ENCODE results near the gene FH.

The FH gene

GRCh38 chr1:241521718-241522117 is 2.2 kb upstream of the FH start:
- DNase-seq (ENCODE audit: low read depth in 2 of 2): no peak

DNA sequence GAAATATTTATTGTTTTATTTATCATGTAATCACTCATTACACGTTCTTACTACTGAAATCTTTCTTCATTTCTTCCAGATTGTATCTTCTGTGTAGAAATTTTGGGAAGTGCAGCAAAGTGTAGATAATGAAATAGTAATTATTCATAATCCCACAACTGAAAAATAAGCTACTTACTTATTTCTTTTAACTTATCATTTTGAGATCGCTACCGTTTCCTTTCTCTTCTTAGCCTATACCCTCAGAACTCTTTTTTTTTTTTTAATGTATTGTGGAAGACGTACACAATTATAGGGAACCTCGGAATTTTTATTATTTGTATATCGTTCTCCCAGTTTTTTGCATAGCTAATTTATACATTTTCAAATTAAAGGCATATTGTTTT is 518 bp upstream of the FH start:
- no peak for DNase-seq (ENCODE audit: low read depth in 2 of 2)

DNA sequence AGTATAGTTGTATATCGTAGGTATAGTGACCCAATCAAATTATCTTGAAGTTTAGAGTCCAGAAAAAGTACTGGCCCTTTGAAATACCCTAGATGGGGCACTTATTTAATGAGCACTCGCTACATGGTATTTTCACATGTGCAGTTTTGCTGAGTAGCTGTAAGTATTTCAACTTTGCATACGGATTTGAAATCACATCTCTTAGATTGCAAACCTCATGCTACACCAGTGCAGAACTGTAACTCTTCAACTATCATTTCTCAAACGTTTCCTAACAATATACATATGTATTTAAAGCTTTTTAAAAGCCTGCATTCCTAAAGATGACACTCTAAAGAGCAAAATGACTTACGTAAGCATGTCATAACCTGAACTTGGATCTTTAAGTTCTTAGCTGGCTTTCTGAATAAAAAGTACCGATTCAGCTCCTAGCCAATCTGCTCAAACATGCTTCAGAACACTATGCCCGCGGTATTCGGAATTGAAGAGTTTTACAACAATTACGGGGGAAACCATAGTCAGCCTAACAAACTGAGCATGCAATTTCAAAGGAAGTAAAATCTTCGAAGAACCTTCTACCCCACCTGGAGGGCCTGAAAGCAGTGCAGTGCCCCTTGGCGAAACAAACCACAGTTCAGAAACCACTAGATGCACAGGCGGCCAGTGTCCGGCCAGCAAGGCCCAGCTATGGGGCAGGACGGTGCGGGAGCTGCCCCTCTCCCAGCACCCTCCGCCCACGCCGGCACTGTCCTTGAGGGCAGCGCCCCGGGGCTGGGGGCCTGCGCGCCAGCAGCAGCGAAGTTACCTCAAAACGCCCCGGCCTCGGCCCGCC is 863 bp downstream of the FH start:
- DNase-seq (ENCODE audit: low read depth in 2 of 2): peak in 1 of 2 donors; percentile 13

- DNase-seq (ENCODE audit: low read depth in 2 of 2): no peak
Measured at GRCh38 chr1:241513378-241513777, 6.2 kb downstream of the FH start.

GRCh38 chr1:241507189-241507863 is 12.2 kb downstream of the FH start:
- DNase-seq (ENCODE audit: low read depth in 2 of 2): no peak

- peak in 1 of 2 donors; percentile 2 for DNase-seq (ENCODE audit: low read depth in 2 of 2)
Measured at GRCh38 chr1:241503444-241503843, 16.1 kb downstream of the FH start.

DNA sequence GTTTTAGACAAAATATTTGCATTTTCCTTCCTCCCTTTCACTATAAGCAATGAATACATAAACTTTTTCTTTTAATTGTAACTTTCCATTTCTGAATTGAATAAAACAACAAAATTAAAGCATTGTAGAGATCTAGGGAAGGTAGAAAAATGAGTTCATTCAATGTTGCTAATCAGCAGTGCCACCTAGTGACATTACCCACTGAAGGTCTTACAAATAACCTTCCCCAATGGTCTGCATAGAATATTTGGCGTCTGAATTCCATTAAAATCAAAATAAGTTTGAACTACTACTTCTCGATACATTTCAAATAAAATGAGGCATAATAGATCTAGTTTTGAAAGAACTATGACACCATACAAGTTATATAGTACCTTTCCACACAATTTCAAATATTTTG is 19.6 kb downstream of the FH start:
- DNase-seq (ENCODE audit: low read depth in 2 of 2): no peak

GRCh38 chr1:241495741-241496140 is 23.8 kb downstream of the FH start:
- no peak for DNase-seq (ENCODE audit: low read depth in 2 of 2)

DNA sequence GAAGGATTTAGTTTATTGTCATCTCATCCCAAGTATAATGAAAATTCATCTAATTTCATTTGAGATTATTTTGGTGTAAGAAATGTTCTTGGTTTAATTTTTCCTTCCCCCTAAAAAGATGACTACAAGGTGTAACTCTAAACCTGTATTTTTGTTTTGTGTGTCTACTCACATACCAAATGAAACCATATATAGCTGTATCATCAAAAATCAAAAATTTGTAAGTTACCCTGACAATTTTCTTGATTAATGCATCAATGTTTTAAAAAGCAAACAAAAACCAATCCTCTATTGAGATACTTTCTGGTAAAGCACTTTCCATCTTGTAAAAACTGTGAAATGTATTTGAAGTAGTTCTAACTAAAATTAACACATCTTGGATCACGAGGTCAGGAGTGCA is 30.8 kb downstream of the FH start:
- no peak for DNase-seq (ENCODE audit: low read depth in 2 of 2)

- DNase-seq (ENCODE audit: low read depth in 2 of 2): no peak
Measured at GRCh38 chr1:241485554-241485992, 34.0 kb downstream of the FH start.

DNA sequence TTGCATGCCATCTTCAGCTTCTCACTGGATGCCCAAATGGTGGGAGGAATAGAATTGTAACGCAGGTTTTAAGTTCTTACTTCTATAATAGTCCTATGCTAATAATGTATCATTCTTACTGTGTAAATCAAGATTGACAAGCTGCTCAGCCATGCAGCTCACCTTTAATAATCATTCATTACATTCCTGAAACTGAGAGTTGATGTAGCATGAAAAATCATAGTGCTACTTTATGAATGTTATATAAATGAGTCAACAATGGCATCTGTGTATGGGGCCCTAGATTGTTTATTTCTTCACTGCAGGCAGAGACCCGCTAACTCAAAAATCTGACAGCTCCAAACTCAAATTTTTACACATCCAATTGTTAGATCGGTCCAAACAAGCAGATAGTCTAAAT is 34.4 kb downstream of the FH start:
- no peak for DNase-seq (ENCODE audit: low read depth in 2 of 2)

DNA sequence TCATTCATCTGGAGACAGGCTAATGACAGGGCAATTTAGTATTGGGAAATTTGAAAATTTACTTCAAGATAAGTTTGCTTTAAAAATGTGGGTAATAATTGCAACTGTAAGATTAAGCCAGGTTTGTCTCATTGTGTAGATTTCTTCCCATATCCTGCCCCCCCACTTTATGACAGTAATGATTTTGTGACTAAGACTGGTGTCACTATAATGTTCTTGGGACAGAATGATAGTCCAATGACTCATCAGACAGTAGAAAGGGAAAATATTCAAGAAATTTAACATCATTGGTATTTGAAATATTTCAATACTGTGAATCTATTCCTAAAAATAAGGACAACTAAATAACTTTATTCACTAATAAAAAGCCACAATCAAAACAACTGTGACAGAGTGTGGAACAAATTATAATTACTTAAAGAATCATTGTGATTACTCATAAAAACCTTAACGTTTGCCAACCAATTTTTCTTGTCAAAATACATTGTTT is 36.7 kb downstream of the FH start:
- no peak for DNase-seq (ENCODE audit: low read depth in 2 of 2)

- no peak for DNase-seq (ENCODE audit: low read depth in 2 of 2)
Measured at GRCh38 chr1:241479294-241479693, 40.3 kb downstream of the FH start.

DNA sequence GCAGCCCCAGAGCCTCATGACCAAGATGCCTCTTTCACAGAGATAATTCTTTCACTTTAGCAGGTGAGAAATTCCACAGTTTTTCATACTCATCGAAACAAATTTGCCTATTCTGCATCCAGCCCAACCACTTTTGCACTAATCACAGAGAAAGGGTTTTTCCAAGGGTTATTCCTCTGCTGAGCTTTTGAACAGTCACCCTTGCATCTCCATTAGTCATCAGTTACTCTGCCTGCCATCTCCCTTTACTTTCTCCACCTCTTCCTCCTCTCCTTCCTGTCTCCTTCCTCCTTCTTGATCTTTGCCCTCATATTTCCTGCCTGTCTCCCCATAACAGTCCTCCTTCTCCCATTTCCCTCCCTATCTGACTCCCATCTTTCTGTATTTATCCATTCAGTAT is 43.9 kb downstream of the FH start:
- no peak for DNase-seq (ENCODE audit: low read depth in 2 of 2)

- DNase-seq (ENCODE audit: low read depth in 2 of 2): no peak
Measured at GRCh38 chr1:241473026-241473425, 46.5 kb downstream of the FH start.

GRCh38 chr1:241470908-241471590 is 48.5 kb downstream of the FH start:
- no peak for DNase-seq (ENCODE audit: low read depth in 2 of 2)

DNA sequence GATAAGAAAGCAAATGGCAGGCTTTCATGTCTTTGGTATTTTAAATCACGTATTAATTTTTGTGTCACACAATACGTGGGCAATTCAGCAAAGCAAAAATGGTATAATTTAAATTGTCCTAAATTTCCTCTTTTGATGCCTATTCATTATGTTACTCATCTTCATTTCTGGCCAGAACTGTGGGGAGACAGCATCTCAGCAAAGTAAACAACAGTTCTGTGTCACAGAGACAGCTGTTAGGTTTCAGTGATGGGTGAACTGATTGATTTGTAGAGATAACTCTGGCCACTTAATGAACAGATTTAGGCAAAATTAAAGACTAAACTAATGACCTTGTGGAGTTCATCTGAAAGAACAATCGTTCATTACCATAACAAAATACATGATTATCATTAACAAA is 49.2 kb downstream of the FH start:
- DNase-seq (ENCODE audit: low read depth in 2 of 2): no peak

- no peak for DNase-seq (ENCODE audit: low read depth in 2 of 2)
Measured at GRCh38 chr1:241465673-241466072, 53.9 kb downstream of the FH start.

- DNase-seq (ENCODE audit: low read depth in 2 of 2): no peak
Measured at GRCh38 chr1:241464985-241465384, 54.6 kb downstream of the FH start.

DNA sequence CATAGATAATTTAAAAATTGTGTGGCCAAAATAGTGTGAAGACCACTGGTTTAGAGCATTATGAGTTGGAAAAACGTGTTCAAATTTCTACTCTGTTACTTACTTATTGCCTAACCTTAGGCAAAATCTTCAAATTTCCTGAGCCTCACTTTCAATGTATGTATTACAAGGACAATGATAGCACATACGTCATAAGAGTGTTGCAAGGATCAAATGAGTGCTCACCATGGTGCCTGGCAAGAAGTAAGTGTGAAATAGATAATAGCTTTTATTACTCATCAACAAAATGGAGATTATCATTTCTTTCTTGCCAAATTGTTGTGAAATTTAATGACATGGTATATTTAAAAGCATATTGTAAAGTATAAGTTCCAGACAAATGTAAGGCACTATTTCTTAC is 57.2 kb downstream of the FH start:
- DNase-seq (ENCODE audit: low read depth in 2 of 2): no peak

DNA sequence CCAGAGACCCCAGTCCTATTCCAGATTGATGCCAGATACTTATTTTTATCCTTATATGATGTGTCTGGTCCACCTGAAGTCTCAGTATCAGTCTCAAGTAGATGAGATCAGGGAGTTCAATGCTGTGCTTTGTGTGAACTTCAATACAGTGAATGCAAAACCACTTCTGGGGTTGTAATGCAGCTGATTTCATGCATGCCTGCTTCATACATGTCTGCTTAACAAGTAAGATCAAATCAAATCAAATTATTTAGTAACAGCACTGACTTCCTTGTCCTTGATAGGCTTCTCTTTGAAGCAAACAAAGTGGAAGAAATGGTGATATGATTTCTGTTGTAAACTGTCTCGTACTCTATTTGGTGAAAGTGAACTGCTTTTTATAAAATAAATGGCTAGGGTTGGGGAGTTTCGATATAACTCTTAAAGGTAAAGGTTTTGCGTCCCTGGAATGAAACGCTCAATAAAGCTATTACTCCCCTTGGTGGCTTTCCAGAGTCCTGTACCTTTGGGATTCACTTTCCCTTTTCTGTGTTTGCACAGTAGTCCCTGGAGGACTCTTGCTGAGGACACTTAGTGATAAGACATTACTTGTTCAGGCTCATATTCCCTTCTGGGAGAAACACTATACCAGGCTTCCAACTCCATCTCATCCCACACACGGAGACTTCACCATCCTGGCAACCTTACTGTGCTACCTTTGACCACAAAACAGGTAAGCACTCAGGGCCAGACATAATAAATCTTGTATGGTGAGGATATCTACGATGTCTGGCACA is 59.3 kb downstream of the FH start:
- DNase-seq (ENCODE audit: low read depth in 2 of 2): no peak
